Cortex of kidney (tissue), 1 donor: ENCODE measurements around the gene SNAP23.

Source experiments
- DNase-seq: peaks from one replicate; lab custom pipeline; 2025; lab: John Stamatoyannopoulos, UW

The SNAP23 gene

DNA sequence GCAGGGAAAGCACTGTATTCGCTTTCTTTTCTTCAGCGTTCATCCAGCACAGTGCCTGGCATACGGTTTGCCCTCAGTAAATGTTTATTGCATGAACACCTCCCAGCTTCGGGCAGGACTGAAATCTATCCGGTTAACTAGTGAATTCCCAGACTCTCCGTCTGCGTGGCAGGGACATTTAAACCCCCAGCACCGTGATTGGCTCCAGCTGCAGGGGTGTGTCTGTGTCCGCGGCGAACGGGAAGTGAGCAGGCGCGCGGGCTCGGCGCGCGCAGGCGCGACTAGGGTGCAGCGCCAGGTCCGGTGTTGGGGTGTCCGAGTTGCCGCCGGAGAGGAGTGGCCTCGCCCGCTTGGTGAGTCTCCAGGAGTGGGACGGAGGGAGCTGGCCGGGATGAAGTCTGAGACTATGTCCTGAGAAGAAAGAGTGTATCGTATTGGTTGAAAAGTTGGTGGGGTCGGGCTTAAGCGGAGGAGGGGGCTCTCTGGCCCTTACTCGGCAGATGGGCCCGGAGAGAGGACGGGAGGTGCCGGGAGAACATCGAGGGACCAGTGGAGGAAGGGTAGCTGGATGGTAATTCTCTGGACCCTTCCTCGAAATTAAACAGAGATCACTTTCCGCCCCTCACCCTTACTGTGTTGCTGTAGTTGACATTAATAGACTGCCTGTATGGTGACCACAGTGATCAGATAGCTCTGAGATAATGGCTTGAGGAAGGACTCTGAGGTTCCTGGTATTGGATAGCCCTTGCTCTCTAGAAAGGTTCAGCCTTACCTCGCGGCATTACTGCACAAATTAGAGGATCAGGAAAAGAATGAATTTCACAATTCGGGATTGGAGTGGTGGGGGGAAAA, at the start of gene SNAP23:
Gene SNAP23 (plus strand): TSS at position 274 of the 852 bp plus-strand sequence. CDS start 16,213 bp downstream, outside the sequence.
- DNase-seq: no peak

DNA sequence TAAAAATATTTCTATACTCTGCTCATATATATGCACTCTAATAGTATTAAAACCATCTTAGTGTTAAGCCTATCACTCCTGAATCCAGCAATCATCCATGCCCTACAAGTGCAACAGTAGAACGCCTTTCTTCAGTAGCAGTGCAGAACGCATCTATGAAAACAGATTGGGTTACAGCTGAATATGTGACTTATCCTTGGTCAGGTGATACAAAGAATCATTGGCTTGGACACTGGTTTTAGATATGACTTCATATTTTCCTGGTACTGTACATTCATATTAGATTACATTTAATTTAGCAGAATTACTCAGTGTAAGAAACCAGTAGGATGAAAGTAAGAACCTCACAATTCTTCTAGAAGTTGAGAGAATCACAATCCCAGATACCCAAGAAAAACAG, 47.8 kb upstream of the SNAP23 start:
- DNase-seq: no peak

DNA sequence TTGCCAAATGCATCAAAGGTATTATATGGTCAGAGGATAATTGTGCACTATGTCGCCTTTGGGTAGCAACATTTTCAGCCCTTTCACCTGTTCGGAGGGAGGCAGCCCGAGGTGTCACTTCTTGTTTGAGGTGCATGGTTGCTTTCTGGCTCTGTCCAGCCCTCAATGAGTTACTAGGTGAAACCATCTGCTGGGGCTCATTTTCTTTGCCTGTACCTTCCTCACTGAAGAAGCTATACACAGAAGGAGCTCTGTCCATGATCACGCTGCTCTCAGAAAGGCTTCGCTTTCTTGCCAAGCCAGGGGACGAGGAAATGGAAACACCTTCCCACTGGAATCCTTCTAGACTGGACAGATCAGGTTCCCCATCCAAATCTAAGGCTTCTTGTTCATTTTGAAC, 47.2 kb upstream of the SNAP23 start:
- DNase-seq: no peak

DNA sequence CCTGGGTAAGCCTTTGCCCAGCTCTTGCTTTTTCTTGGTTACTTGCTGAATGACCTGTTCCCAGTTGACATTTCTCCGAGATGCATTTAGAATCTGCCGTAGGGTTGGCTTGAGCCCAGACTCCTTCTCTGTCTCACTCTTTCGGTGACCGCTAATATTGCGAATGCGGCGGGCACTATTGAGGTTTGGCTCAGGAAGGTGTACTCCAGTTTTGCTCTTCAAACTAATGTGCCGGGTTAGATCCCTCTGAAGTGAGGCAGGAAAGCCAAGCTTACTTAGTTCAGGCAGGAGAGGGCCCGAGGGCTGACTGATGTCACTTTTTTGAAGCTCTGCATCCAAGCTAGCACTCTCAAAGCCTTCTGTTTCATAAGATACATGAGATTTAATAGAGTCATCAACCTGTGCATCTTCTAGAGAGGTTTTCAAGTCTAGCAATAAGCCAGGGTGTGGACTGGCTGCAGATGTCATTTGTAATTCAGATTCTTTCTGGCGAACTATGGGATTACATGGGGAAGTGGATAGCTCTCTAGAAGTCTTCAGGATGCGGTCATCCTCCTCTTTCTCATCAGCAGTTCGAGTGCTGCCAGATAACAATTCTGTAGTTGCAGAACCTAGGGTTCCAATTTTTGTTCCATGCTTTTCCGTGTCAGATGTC, 45.5 kb upstream of the SNAP23 start:
- DNase-seq: no peak

DNA sequence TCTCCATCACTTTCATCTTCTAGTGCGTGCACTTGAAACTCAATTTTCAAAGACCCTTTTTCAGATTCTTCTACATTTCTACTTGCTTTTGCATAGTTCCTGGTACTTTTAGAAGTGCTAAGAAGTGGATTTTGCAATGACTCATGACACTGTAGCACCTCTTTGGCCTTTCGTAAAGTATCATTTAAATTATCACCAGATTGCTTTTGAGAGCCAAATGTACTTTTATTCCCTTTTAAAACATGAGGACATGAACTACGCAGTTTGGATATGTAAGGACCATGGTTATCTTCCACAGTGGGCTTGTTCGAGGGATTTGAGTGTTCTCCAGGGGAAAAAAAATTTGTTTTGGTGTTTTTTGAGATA, 45.0 kb upstream of the SNAP23 start:
- DNase-seq: no peak

DNA sequence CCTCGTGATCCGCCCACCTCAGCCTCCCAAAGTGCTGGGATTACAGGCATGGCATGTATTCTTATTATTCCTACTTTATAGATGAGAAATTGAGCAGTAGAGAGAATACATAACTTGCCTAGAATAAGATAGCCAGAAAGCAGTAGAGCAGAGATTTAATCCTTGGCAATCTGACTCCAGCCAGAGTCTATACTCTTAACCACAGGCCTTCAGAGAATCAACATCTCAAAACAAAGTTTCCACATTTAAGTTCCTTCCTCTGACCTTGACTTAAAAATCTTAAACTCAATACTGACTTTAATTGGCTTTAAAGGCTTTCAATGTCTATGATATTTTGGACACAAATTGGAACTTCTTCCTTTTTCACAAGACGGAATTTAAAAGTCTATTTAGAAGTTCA, 41.6 kb upstream of the SNAP23 start:
- DNase-seq: no peak

DNA sequence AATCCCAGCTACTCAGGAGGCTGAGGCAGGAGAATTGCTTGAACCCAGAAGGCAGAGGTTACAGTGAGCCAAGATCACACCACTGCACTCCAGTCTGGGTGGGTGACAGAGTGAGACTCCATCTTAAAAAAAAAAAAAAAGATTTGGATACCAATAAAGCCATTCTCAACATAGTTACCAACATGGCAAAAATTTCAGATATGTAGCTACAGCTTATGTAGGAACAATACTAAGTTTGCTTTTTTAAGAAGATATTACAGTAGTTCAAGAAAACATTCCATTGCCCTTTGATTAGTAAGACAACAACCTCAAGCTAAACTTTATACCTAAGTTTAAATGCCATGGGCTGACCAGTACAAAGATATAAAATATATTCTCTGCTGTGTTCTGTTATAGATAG, 38.9 kb upstream of the SNAP23 start:
- no peak for DNase-seq

DNA sequence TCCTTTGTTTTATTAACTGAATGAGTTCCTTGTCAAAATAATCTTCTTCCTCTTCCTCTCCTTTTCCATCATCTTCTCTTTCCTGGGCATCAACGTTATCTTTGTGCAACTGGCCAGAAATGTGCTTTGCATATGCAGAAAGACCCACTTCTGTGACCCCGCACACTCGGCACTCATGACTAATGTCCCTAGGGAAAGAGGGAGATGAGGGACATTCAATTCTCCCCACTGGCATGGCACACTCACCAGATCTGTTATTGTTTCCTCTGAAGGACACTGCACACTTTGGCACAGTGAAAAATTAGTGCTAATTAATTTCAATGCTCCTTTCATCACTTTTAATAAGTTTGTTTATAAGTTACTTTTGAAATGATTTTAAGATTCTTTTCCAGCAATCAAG, 38.5 kb upstream of the SNAP23 start:
- DNase-seq: no peak

DNA sequence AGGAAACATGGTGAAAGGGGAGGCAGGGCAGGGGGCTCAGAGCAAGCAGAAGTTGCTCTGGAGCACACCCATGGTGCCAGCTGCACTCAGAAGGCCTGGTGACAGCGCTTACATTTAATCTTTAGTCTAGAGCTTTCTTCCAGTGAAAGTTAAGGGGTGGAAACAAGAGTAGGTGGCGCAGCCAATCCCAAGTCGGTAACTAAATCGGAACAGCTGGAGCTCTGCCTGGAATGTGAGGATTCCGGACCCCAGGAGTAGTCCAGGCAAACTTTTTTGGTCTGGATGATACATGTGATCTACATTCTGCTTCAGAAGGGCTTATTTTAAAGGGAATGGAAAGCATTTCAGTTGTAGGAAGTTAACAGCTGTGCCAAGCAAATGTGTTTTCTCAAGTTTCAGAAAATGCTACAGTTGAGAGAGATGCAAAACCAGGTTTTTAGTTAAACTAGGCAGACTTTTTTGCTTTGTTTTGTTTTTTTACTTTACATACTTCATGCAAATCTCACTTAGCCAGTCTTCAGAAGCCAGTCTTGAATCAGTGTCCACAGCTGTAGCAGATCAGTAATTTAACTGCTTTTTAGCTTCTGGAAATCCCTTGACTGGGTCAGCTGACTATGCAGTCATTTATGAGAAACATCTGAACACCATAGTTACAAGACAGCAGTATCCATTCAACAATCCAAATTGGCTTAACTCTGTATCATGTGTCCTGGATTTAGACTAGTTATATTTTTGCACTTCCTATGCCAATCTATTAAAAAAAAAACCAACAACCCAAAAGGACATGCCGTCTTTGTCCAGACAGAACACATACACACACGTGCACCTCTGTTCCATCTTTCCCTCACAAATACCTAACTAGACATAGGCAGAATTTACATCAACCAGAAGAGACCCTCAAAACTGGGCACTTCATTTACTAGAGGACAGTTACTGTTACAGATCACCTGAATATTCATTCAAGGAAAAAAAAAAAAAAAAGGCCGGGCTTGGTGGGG, 37.7 kb upstream of the SNAP23 start:
- DNase-seq: no peak

DNA sequence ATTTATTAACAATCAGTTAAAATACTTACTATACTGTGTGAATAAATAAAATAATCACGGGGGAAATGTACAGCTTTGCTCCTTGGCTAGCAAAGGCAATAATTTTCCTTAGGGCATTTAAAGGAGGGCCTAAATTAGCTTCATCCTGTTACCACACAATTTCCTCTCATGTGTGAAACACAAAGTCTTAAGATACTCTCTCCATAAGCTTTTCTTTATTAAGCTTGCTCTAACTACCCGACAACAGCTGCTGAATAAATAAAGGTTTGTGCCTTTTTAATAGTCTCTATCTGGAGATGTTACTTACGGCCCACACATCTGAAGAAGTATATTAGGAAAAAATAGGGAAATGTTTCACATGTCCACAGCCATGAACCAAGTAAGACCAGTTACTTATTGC, 34.2 kb upstream of the SNAP23 start:
- no peak for DNase-seq

DNA sequence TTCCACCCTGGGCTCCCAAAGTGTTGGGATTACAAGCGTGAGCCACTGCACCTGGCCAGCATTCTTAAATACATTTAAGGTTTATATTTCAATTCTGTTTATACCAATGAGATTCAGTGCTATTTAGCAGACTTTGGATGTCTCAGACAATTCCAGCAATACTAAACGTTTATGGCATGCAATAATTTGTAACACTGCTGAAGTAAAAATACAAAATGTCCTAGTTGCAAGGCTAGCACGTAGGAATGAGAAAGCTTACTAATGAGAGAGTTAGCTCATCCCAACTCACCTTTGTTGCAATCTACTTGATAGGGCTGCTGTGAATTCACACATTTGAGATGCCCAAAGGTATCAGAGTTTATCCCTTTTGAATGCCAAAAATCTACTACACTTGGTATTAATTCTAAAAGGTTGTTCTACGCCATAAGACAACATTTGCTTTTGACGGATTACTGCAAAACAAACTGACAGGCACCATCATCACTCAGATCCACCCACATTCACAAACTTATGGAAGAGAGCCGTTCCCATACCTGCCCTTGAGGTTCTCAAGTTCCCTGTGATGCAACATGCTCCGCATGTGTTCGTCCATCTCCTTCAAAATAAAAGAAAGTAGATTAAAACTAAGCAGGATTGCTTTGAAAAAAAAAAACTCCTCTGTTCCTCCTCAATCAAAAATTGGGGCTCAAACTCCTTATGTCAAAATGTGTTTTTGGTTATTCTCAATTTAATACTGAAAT, 29.7 kb upstream of the SNAP23 start:
- no peak for DNase-seq

DNA sequence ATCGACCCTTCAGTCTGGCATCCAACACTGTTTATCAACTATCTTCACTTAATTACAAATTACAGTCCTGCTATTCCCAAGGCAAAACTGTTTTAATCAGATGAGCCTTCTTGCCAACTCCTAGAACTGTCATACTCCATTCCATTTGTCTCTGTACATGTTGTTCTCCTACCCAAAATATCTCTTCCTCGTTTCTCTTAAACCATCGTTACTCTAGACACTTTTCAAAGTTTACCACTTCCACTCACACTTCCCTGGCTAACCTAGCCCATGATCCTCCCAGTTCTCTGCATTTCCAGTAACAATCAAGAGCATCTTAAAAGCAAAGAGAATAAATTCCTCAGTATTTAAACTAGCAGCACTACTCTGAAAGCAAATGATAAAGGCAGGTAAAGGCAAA, 24.4 kb upstream of the SNAP23 start:
- no peak for DNase-seq

DNA sequence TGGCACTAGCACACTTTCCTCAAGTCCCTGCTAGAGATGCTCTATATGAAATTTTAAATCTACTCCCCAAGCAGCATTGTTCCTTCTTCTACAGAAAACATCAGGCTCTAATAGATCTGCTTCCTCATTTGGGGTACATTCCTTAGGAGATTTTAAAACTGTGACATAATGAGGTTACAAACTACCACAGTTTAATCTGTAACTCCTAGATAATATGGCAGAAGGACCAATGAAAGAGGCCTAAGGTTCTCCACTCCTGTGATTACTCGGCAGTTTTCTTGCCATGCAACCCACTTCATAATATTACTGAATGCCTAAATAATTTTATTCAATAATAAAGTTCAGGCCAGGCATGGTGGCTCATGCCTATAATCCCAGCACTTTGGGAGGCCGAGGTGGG, 20.6 kb upstream of the SNAP23 start:
- no peak for DNase-seq

DNA sequence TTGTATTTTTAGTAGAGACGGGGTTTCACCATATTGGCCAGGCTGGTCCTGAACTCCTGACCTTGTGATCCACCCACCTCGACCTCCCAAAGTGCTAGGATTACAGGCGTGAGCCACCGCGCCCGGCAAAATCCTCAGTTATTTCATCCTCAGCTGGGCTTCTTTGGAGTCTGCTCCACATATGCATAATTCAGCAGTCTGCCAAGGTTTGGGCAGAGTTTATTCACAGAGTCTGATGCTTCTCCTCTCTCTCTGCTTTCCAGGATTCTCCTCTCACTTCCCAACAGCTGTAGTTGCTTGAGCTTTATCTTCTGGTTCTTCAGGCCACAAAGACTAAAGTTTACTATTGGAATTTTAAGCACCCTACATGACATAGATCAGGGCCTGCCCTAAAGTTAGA, 12.7 kb upstream of the SNAP23 start:
- DNase-seq: no peak

DNA sequence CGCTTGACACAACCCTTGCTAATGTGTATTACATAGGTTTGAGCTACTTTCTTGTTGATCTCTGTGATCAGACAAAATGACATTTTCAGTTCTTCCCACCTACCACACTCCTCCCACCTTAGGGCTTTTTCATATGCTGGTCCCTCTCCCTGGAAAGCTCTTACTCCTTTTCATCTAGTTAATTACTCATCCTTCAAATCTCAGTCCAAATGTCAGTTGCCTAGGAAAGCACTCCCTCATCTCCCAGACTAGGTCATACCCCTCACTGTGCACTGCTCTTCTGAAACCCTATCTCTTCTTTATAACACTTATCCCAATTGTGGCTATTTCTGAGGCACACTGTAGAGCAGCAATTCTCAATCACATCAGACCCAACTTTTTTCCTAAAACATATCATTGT, 11.8 kb upstream of the SNAP23 start:
- no peak for DNase-seq

DNA sequence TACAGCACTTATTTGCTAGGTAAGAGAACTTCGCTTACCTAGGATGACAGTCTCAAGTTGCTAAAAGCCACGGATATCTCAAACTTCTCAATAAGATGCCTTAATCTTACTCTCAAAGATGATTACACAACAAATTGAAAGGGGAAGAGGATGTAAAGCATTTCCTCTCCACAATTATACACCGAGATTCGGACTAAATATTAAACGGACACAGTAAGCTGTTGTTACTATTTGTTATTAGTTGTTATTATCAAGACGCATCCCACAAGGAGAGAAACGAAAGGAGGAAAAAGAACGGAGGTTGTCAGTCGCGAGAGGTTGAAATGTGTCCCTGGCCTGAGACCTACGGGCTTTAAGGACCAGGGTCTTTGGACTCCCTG, 5.2 kb upstream of the SNAP23 start:
- DNase-seq: no peak

DNA sequence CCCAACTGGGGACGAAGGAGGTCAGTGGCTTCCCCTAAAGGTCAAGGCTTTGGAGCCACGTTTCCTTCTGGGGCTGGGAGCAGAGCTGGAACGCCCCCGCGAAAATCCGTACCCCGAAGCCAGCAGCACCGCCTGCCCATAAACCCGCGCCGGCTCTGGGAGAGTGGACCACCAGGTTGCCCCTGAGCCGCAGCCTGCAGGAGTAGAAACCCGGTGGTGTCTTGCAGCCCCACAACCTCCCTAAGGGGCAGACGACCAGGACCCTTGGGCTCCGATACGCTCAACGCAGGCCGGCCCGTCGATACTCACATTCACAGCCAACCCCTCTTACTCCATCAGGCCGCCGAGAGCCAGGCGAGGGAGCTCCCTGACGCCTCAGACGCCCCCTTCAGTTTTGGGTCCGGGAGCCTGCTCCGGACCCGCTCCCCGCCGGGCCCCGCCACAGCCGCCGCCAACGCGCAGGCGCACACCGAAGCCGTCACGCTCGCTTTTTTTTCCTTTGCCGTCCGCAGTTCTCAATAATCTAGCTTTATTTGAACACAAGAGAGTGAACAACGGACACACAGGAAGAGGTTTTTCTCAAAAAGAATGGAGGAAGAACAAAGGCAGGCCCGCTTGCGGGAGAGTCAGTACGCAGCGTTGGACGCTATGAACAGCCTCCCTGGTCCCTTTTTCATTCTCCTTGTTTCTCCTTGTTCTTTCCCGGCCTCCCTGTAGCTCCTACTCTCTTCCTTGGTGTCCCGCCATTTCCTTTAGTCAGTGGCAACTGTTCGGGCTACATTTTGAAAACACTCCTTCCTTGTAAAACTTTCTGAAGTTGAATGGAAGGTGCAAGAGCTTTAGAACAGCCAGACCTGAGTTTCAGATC, 4.5 kb upstream of the SNAP23 start, which contains the start of gene ZNF106:
Gene ZNF106 (minus strand): TSS at position 471 of the 868 bp plus-strand sequence. CDS start 18,852 bp downstream, outside the sequence.
- no peak for DNase-seq

DNA sequence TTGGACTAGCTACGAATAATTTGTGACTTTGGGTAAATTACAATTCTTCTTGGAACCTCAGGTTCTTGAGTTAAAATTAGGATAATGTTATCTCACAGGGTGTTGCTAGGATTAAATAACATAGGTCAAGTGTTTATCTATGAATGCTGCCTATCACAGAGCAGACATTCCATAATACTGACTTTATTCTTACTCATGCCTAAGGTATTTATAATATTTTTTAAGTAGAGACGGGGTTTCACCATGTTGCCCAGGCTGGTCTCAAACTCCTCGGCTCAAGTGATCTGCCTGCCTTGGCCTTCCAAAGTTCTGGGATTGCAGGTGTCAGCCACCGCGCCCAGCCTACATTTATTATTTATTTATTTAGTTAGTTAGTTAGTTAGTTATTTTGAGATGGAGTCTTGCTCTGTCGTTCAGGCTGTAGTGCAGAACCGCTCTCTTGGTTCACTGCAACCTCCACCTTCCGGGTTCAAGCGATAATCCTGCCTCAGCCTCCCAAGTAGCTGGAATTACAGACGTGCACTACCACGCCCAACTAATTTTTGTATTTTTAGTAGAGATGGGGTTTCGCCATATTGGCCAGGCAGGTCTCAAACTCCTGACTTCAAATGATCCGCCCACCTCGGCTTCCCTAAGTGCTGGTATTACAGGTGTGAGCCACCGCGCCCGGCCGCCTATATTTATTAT, 3.8 kb upstream of the SNAP23 start:
- no peak for DNase-seq

DNA sequence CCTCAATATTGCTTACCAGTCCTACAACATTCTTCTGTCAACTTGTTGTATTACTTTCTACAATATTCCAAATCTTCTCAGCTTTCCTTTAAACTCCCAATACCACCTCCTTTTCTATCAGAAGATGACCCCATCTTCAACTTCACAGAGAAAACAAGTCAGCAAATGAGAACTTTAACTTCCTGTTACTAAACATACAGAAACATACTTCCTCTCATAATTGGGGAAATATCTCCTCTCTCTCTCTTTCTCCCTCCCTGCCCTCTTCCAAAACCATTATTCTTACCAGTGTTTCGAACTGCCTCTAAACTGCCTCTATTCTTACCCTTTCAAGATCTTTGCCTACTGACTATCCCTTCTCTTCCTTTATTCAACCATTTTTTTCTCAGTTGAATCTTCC, 1.8 kb upstream of the SNAP23 start:
- DNase-seq: no peak

DNA sequence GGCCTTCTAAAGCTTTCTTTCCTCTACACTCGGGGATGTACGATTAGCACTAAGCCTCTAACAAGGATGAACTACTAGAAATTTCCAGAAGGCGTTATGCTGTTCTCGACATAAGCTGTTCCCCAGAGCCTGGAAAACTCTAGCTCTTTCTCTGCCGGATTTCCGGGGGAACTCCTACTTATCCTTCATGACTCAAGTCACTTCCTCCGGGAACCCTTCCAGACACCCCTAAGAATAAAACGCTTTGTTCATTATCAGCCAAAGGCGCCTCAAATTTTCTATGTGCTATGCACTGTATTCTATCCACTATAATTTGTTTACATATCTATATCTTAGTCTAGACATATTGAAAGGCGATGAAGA, 455 bp upstream of the SNAP23 start:
- no peak for DNase-seq
